ENCODE measurements around the gene CPD. TPM values are rescaled to one million over a fixed set of nuclear protein-coding genes. Genes with fewer than 3 reads are reported as not detected.
A peak's percentile ranks its signal among the peaks of the same experiment; 100 is the strongest.

The CPD gene
- total and polyA plus RNA-seq, 9 of the 15 experiments (the other 6 are each of a cell fraction or from before 2014, with no cell fraction given), result 4.5 to 24.4 (median 20.4) TPM

- TF ChIP-seq ZNF384 (IDR thresholded peaks at IDR 0.05; ENCODE audit: low read depth, low read length), result peak; percentile 64; the same call in 1 of the 2 replicates
- TF ChIP-seq POLR3G (IDR thresholded peaks at IDR 0.05; ENCODE audit: extremely low read depth, insufficient read length, insufficient replicate concordance), result no peak
- peak; percentile 93 for TF ChIP-seq SIN3B (IDR thresholded peaks at IDR 0.05; ENCODE audit: low read depth)
- TF ChIP-seq STAT6 (CRISPR knock-in tag; IDR thresholded peaks at IDR 0.05), result no peak
- peak; percentile 90; the same call in 1 of the 2 replicates for TF ChIP-seq HDAC2 (IDR thresholded peaks at IDR 0.05)
- no peak for TF ChIP-seq SAFB2 (IDR thresholded peaks at IDR 0.05; ENCODE audit: borderline replicate concordance, low read depth, low read length, severe bottlenecking)
- no peak for TF ChIP-seq ZNF583 (CRISPR knock-in tag; IDR thresholded peaks at IDR 0.05)
- TF ChIP-seq RFX1 (IDR thresholded peaks at IDR 0.05), result no peak
- peak; percentile 43 to 84; a peak in 3 of 4 replicates for TF ChIP-seq MNT (conservative IDR thresholded peaks at IDR 0.05)
- TF ChIP-seq FOS (IDR thresholded peaks at IDR 0.05; ENCODE audit: extremely low read depth, insufficient read length), result no peak
- TF ChIP-seq ZNF766 (CRISPR knock-in tag; conservative IDR thresholded peaks at IDR 0.05), result no peak
- TF ChIP-seq PYGO2 (tag; IDR thresholded peaks at IDR 0.05), result no peak
- no peak for TF ChIP-seq ZNF184 (CRISPR knock-in tag; IDR thresholded peaks at IDR 0.05)
- no peak for TF ChIP-seq THAP7 (CRISPR knock-in tag; IDR thresholded peaks at IDR 0.05)
- TF ChIP-seq NKRF (IDR thresholded peaks at IDR 0.05; ENCODE audit: borderline replicate concordance), result peak; percentile 70; the same call in 1 of the 2 replicates
- TF ChIP-seq ZNF764 (CRISPR knock-in tag; IDR thresholded peaks at IDR 0.05; ENCODE audit: low read depth), result no peak
- peak; percentile 61 for TF ChIP-seq FOXK2 (conservative IDR thresholded peaks at IDR 0.05 in 1 of 2, IDR thresholded peaks at IDR 0.05 in 1 of 2; ENCODE audit: low read depth in 2 of 2)
- 0 out of 2 replicates have a peak, but pooled peaks have one; percentile 14 for TF ChIP-seq SMARCE1 (IDR thresholded peaks at IDR 0.05)
- TF ChIP-seq SRSF1 (IDR thresholded peaks at IDR 0.05; ENCODE audit: low read depth, low read length), result no peak
Observed at GRCh38 chr17:30477083-30477773, 98.5 kb downstream of the CPD start, which contains the start of gene GOSR1 (continued).
